ENCODE results near the gene ATG2A.
A peak's percentile ranks its signal among the peaks of the same experiment; 100 is the strongest.

The ATG2A gene

DNA sequence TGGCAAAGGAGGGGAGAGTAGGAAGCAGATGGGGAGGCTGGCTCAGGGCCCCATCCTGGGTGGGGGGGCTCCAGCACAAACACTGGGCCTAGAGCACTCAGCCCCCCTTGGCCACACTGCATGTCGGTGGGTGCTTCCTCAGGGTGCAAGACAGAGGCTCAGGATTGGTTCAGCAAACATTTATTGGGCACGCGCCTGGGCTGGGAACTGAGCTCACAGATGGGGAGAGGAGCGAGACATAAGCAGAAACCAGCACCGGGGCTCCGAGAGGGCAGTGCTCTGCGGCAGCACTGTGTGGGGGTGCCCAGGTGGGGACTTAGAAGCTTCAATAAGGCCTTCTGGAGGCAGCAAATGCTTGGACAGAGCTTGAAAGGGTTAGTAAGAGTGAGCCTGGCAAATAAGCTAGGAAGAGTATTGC is 26.5 kb downstream of the ATG2A start:
- no peak overlapping the region for H3K4me3 Mint-ChIP-seq
- DNase-seq = no peak
- H3K27me3 Mint-ChIP-seq = no peaks in the 10 kb centered on the region
- no peak for ATAC-seq (replicated peaks)
- H3K4me1 Mint-ChIP-seq = peaks cover 38 to 68% of the 10 kb centered on the region in 2 donors
- no peaks in the 10 kb centered on the region for H3K9me3 Mint-ChIP-seq
- peak overlapping the region; percentile 69 for H3K27ac Mint-ChIP-seq
- H3K36me3 Mint-ChIP-seq = peaks cover 2 to 3% of the 10 kb centered on the region in 2 donors

GRCh38 chr11:64888729-64889511 is 28.1 kb downstream of the ATG2A start:
- peaks cover 40 to 69% of the 10 kb centered on the region in 2 donors for H3K4me1 Mint-ChIP-seq
- no peaks in the 10 kb centered on the region for H3K27me3 Mint-ChIP-seq
- no peaks in the 10 kb centered on the region for H3K36me3 Mint-ChIP-seq
- ATAC-seq (replicated peaks) = no peak
- H3K4me3 Mint-ChIP-seq = no peak overlapping the region
- no peak for DNase-seq
- H3K9me3 Mint-ChIP-seq = no peaks in the 10 kb centered on the region
- no peak overlapping the region for H3K27ac Mint-ChIP-seq

DNA sequence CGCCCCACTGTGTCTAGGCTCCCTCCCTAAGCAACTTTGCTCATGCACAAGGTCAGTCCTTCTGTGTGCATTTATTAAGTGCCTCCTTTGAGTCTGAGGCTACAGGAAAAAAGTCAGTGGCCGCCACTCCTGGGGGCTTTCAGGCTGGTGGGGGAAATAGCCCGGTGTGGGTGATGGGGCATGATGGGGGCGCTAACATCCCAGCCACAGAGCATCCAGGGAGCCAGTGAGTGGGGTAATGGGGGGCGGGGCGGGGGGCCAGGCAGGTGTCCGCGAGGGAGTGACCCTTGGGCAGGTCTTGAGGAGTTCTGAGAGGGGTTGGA is 28.6 kb downstream of the ATG2A start:
- H3K4me3 Mint-ChIP-seq = peak overlapping the region; percentile 81 to 84

GRCh38 chr11:64887757-64888405 is 29.1 kb downstream of the ATG2A start:
- peaks cover 41 to 61% of the 10 kb centered on the region in 2 donors for H3K4me1 Mint-ChIP-seq
- no peaks in the 10 kb centered on the region for H3K9me3 Mint-ChIP-seq
- H3K27me3 Mint-ChIP-seq = no peaks in the 10 kb centered on the region
- H3K27ac Mint-ChIP-seq = peak overlapping the region; percentile 83
- no peaks in the 10 kb centered on the region for H3K36me3 Mint-ChIP-seq
- DNase-seq = peak; percentile 71
- peak overlapping the region; percentile 81 to 84 for H3K4me3 Mint-ChIP-seq
- ATAC-seq (replicated peaks) = peak; percentile 89 to 95

More for the DNA sequence above, 28.6 kb downstream of the ATG2A start:
- H3K27me3 Mint-ChIP-seq = no peaks in the 10 kb centered on the region
- H3K27ac Mint-ChIP-seq = peak overlapping the region; percentile 83
- no peaks in the 10 kb centered on the region for H3K36me3 Mint-ChIP-seq
- H3K9me3 Mint-ChIP-seq = no peaks in the 10 kb centered on the region
- peaks cover 41 to 65% of the 10 kb centered on the region in 2 donors for H3K4me1 Mint-ChIP-seq
- ATAC-seq (replicated peaks) = no peak
- no peak for DNase-seq

DNA sequence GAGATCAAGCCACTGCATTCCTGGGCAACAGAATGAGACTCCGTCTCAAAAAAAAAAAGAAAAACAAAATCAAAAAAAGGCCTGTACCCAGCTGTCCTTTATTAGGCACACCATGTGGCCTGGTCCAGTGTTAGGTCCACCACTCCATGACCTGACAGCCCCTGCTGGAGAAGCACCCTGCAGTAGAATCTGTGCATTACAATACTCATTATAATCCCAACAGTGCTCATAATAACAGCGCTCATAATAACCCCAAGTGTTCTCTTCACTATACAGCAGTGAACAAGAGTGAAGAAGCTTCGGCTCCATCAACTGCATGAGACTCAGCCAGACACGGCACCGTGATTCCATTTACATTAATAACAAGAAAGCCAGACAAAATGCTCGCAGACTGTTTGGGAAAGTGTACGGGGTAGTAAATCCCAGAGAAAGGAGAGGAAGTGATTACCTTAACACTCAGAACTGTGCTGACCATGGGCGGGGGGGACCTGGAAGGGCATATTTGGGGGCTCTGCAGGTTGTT is 29.7 kb downstream of the ATG2A start:
- H3K36me3 Mint-ChIP-seq = no peaks in the 10 kb centered on the region
- DNase-seq = no peak
- ATAC-seq (replicated peaks) = no peak
- no peak overlapping the region for H3K27ac Mint-ChIP-seq
- peak overlapping the region in 1 of 2 donors; percentile 14 for H3K4me3 Mint-ChIP-seq
- peaks cover 37 to 55% of the 10 kb centered on the region in 2 donors for H3K4me1 Mint-ChIP-seq
- no peaks in the 10 kb centered on the region for H3K9me3 Mint-ChIP-seq
- no peaks in the 10 kb centered on the region for H3K27me3 Mint-ChIP-seq

DNA sequence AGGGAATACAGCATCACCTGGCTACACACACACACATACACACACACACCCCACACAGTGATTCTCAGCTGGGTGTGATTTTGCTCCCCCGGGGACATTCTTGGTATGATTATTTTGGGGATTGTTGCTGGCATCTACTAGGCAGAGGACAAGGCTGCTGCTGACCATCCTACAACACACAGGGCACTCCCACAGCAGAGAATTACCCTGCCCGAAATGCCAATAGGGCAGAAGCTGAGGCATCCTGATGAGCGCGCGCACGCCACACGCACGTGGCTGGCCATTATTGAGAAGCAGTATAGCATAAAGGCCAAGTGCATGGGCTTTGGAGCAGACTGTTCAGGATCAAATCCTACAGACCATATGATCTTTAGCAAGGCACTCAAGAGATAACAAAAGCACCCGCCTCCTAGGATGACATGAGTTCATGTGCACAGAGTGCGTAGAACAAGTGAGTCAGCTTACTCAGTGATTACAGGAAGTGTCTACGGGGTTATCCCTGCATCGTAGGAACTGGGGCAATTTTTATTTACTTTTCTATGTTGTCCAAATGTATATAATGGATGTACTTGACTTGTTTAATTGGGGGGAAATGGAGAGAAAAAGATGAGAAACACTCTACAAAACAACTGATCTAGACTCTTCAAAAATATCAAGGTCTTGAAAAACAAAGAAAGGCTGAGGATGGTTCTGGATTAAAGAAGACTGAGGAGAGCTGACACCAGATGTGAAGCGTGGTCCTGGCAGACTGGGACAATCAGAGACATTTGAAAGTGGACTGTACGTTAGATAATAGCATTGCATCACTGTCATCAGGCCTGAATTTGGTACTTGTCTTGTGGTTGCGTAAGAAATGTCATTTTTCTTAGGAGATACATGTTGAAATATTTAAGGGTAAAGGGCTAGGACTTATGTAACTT is 31.4 kb downstream of the ATG2A start:
- H3K4me1 Mint-ChIP-seq = peaks cover 34 to 54% of the 10 kb centered on the region in 2 donors
- H3K9me3 Mint-ChIP-seq = no peaks in the 10 kb centered on the region
- DNase-seq (no peak), ATAC-seq (replicated peaks) (peak; percentile 40 to 54)
- no peaks in the 10 kb centered on the region for H3K27me3 Mint-ChIP-seq
- H3K36me3 Mint-ChIP-seq = no peaks in the 10 kb centered on the region
- no peak overlapping the region for H3K27ac Mint-ChIP-seq
- no peak overlapping the region for H3K4me3 Mint-ChIP-seq

DNA sequence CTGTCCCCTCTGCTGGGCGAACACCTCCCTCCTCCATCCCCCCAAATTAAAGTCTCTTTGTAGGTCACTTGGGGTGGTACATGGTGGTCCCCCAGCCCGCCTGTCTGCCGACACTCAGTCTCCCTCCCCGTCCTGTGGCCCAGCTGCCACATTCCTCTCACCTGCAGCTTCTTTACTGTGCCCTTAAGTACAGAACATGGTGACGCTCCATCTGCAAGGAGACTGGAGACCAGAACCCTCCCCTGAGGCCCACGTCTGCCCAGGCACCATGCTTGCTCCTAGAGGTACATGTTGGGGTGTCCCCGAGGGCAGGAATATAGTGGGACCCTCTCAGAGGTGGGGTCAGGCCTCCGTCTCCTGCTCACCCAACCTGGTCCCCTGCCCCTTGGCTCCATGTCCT is 33.0 kb downstream of the ATG2A start:
- no peak for ATAC-seq (replicated peaks)
- Mint-ChIP-seq H3K4me3 (no peak overlapping the region), H3K27me3 (no peaks in the 10 kb centered on the region), H3K27ac (no peak overlapping the region), H3K4me1 (peaks cover 47 to 62% of the 10 kb centered on the region in 2 donors), H3K9me3 (no peaks in the 10 kb centered on the region), H3K36me3 (no peaks in the 10 kb centered on the region)
- no peak for DNase-seq

DNA sequence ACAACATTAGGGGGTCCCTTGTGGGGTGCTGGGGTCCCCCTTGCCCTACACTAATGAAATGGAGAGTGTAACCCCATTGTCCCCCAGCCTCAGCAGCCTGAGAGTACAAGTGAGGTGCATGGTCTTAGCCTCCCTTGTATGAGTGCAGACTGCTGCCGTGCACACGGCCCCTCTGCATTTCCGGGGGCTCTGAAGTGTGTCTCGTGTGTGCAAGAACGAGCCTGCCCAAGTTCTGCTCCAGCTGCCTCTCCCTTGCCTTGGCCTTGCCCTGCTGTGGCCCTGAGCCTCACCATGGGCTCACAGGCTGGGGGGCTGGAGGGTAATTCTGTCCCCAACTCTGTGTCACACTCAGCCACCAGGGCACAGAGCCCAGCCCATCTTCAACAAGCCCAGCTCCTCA is 33.4 kb downstream of the ATG2A start:
- H3K4me1 Mint-ChIP-seq = peaks cover 46 to 62% of the 10 kb centered on the region in 2 donors
- no peaks in the 10 kb centered on the region for H3K36me3 Mint-ChIP-seq
- H3K27me3 Mint-ChIP-seq = no peaks in the 10 kb centered on the region
- no peaks in the 10 kb centered on the region for H3K9me3 Mint-ChIP-seq
- no peak overlapping the region for H3K27ac Mint-ChIP-seq
- no peak for DNase-seq
- no peak overlapping the region for H3K4me3 Mint-ChIP-seq
- ATAC-seq (replicated peaks) = no peak

GRCh38 chr11:64882243-64882642 is 34.8 kb downstream of the ATG2A start:
- H3K4me1 Mint-ChIP-seq = peaks cover 42 to 58% of the 10 kb centered on the region in 2 donors
- H3K9me3 Mint-ChIP-seq = no peaks in the 10 kb centered on the region
- no peak overlapping the region for H3K4me3 Mint-ChIP-seq
- DNase-seq (no peak), ATAC-seq (replicated peaks) (no peak)
- H3K27me3 Mint-ChIP-seq = no peaks in the 10 kb centered on the region
- no peak overlapping the region for H3K27ac Mint-ChIP-seq
- H3K36me3 Mint-ChIP-seq = peaks cover 4 to 10% of the 10 kb centered on the region in 2 donors

- Mint-ChIP-seq H3K27ac (no peak overlapping the region), H3K9me3 (no peaks in the 10 kb centered on the region), H3K4me1 (peaks cover 46 to 64% of the 10 kb centered on the region in 2 donors), H3K27me3 (no peaks in the 10 kb centered on the region), H3K36me3 (peaks cover 10 to 18% of the 10 kb centered on the region in 2 donors), H3K4me3 (peak overlapping the region in 1 of 2 donors; percentile 16)
- DNase-seq = no peak
- ATAC-seq (replicated peaks) = no peak
Observed at GRCh38 chr11:64881476-64881875, 35.5 kb downstream of the ATG2A start.

DNA sequence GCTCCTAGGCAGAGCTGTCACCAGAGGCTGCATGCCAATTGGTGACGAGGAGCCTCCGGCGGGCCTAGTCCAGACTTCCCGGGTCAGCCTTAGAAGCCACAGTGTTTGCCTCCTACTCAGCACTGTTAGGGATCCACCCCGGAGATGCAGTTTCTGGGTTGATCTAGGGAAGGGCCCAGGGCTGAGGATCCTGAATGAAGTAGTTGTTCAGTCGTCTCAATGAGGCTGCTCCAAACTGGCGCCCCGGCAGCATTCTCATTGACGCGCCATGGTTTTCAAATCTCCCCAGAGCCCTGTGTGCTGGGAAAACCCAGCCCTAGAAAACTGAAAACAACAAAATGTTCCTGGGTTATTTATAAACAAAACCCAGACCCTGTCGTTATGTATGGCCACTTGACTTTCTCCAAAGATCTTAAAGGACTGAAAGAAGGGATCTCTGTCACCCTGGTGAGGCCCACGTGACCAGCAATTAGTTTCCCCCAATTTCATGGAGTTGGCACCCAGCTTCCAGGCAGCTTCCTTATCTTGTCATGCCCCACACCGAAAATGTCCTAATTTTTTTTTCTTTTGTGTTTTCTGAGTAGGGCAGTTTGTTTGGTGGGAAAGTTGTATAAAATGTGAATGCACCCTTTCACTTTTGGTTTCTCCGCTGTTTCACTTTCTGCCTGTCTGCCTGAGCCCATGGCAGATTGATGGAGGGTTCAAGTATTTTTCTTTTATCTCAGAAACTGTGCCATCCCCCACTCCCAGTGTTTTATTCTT is 36.6 kb downstream of the ATG2A start:
- Mint-ChIP-seq H3K4me3 (peak overlapping the region; percentile 94 to 98), H3K27me3 (no peaks in the 10 kb centered on the region), H3K9me3 (no peaks in the 10 kb centered on the region), H3K4me1 (peaks cover 48 to 66% of the 10 kb centered on the region in 2 donors), H3K36me3 (peaks cover 20 to 28% of the 10 kb centered on the region in 2 donors), H3K27ac (peak overlapping the region; percentile 69)
- ATAC-seq (replicated peaks) = no peak
- no peak for DNase-seq

DNA sequence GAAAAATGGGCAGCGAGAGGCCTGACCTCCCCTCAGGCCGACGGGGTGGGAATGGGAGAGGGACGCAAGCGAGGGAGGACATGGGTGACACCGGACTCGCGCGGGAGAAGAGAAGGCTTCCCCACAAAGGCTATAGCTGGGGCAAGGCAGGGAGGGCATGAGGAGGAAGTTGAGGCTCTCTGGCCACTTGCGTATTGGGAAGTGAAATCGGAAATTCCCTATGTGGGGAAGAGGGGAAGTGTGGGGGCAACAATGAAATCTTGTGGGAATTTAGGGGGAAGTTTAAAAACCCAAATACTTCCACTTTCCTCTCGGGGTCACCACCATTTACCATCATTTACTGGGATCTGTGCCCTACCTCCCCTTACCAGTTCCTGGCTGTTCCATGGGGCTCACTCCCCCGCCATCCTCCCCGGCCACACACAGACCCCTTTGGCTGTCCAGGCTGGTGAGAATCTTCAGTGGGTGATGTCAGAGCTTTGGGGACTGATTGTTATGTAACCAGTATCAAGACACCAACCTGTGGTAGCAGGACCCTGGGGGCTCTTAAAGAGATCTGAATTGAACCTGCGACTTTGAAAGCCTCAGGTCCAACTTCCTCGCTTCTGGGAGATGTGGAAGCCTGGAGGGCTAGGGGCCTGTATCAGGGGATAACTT is 37.6 kb downstream of the ATG2A start:
- ATAC-seq (replicated peaks) (peak in 1 of 2 donors; percentile 3), DNase-seq (peak; percentile 34)
- Mint-ChIP-seq H3K4me1 (peaks cover 54 to 73% of the 10 kb centered on the region in 2 donors), H3K27me3 (no peaks in the 10 kb centered on the region), H3K36me3 (peaks cover 30 to 39% of the 10 kb centered on the region in 2 donors), H3K4me3 (peak overlapping the region; percentile 94 to 98), H3K27ac (peak overlapping the region; percentile 95), H3K9me3 (no peaks in the 10 kb centered on the region)
